HCT116 (cell line): ENCODE results near the gene SLC25A41. TPM values are rescaled to one million over a fixed set of nuclear protein-coding genes. Genes with fewer than 3 reads are reported as not detected.

Experiments used
- ATAC-seq: fragments of 200-7000 bp; cut with Tn5 transposase; 2 replicates; pipeline ENCODE4 v1.9.1; 2020; ENCODE audit warnings: mild to moderate bottlenecking, moderate library complexity
- BruUV-seq: library from RNA; stranded (reverse); fragments of 400-500 nt; replicated peaks from 2 replicates; lab custom pipeline; 2021; lab: Mats Ljungman, UMichigan
- CTCF ChIA-PET: fragments of 300-600 bp; sonication (Branson Sonifier 250); formaldehyde crosslinking; loops from one replicate; lab custom pipeline; 2021; ENCODE audit warnings: antibody characterized with exemption; lab: Charles Lee
- POLR2A ChIA-PET: fragments of 300-600, 350-600 bp; sonication (Branson Sonifier 250); formaldehyde crosslinking; loops from one replicate; lab custom pipeline; 2021; ENCODE audit warnings: antibody characterized with exemption; lab: Charles Lee
- RAD21 ChIA-PET, 2 experiments: fragments of 300-600 bp; sonication (Branson Sonifier 250); formaldehyde crosslinking; loops; one replicate each; lab custom pipeline; 2023; ENCODE audit warnings: low total read pairs in 2 of 2; ENCODE audit not compliant: uncharacterized antibody in 2 of 2, unreplicated experiment in 2 of 2, low non-redundant PET in 1 of 2; lab: Charles Lee
- DNase-seq: peaks from one replicate; pipeline ENCODE4 v3.0.0-alpha.2; 2010; ENCODE audit warnings: low read depth, low spot score
- H2AFZ ChIP-seq: fragments of 200-600 bp; shearing (Covaris generic), sonication (generic); 2 replicates; pipeline ENCODE4 v1.6.1; 2017; ENCODE audit warnings: low read depth, mixed run types, mixed read lengths, antibody characterized with exemption, low read length; ENCODE audit not compliant: poor library complexity, severe bottlenecking
- H3K27ac ChIP-seq: 2 replicates; pipeline ENCODE4 v1.5.1; 2012; ENCODE audit warnings: low read depth, low read length
- H3K27me3 ChIP-seq: fragments of 200-600 bp; sonication (generic); 2 replicates; pipeline ENCODE4 v1.6.1; 2016; ENCODE audit warnings: mixed run types, low read length, mixed read lengths; ENCODE audit not compliant: insufficient read depth
- H3K36me3 ChIP-seq, 2 experiments: fragments of 200-500 bp in 1 of 2; fragments of 200-600 bp in 1 of 2; sonication (Bioruptor generic) in 1 of 2; sonication (generic) in 1 of 2; 2 replicates each; pipeline versions ENCODE4 v1.5.1 to v1.6.1; 2014 to 2016; ENCODE audit warnings: low read length in 2 of 2, inconsistent platforms in 1 of 2, mixed read lengths in 1 of 2, mixed run types in 1 of 2; ENCODE audit not compliant: insufficient read depth in 2 of 2, control insufficient read depth in 1 of 2
- H3K4me1 ChIP-seq, 2 experiments: fragments of 200-600 bp in 1 of 2; sonication (generic) in 1 of 2; 2 replicates each; pipeline versions ENCODE4 v1.5.1 to v1.6.1; 2012 to 2017; ENCODE audit warnings: low read length in 2 of 2, inconsistent platforms in 1 of 2, mild to moderate bottlenecking in 1 of 2, mixed read lengths in 1 of 2, mixed run types in 1 of 2, moderate library complexity in 1 of 2; ENCODE audit not compliant: insufficient read depth in 2 of 2, control insufficient read depth in 1 of 2
- H3K4me2 ChIP-seq: fragments of 200-600 bp; sonication (generic); 2 replicates; pipeline ENCODE4 v1.6.1; 2017; ENCODE audit warnings: mixed run types, low read length, mixed read lengths
- H3K4me3 ChIP-seq, 2 experiments: fragments of 200-600 bp in 1 of 2; sonication (generic) in 1 of 2; replicated peaks in 1 of 2; 2 replicates each; pipeline ENCODE4 v1.5.1; 2011 to 2016; ENCODE audit warnings: low read length in 2 of 2, control low read depth in 1 of 2, low read depth in 1 of 2, mild to moderate bottlenecking in 1 of 2, mixed read lengths in 1 of 2, mixed run types in 1 of 2
- H3K79me2 ChIP-seq: fragments of 200-600 bp; sonication (generic); 2 replicates; pipeline ENCODE4 v1.6.1; 2017; ENCODE audit warnings: mild to moderate bottlenecking, mixed run types, low read length, moderate library complexity, mixed read lengths; ENCODE audit not compliant: insufficient read depth
- H3K9ac ChIP-seq: fragments of 200-600 bp; sonication (generic); 2 replicates; pipeline ENCODE4 v1.6.1; 2016; ENCODE audit warnings: low read length, mixed read lengths
- H3K9me2 ChIP-seq: fragments of 200-600 bp; sonication (generic), shearing (Covaris generic); 2 replicates; pipeline ENCODE4 v1.6.1; 2017; ENCODE audit warnings: mixed run types, mild to moderate bottlenecking, moderate library complexity; ENCODE audit not compliant: insufficient read depth
- H3K9me3 ChIP-seq, 2 experiments: fragments of 200-500 bp in 1 of 2; fragments of 200-600 bp in 1 of 2; sonication (Bioruptor generic) in 1 of 2; sonication (generic) in 1 of 2; 2 replicates each; pipeline ENCODE4 v1.6.1; 2014 to 2017; ENCODE audit warnings: low read length in 2 of 2, mixed read lengths in 2 of 2, inconsistent platforms in 1 of 2, low read depth in 1 of 2, mild to moderate bottlenecking in 1 of 2, mixed run types in 1 of 2, moderate library complexity in 1 of 2; ENCODE audit not compliant: control insufficient read depth in 1 of 2, insufficient read depth in 1 of 2
- H4K20me1 ChIP-seq: fragments of 200-600 bp; sonication (generic), shearing (Covaris generic); 2 replicates; pipeline ENCODE4 v1.6.1; 2017; ENCODE audit warnings: mixed run types, mild to moderate bottlenecking, moderate library complexity; ENCODE audit not compliant: insufficient read depth
- CBX3 ChIP-seq: IDR thresholded peaks from 2 replicates; pipeline ENCODE4 v1.6.1; 2012; ENCODE audit warnings: low read depth
- CEBPB ChIP-seq: IDR thresholded peaks from 2 replicates; pipeline ENCODE4 v1.6.1; 2012; ENCODE audit warnings: low read depth
- EGR1 ChIP-seq: IDR thresholded peaks from 2 replicates; pipeline ENCODE4 v1.6.1; 2012; ENCODE audit warnings: low read depth
- ELF1 ChIP-seq: IDR thresholded peaks from 2 replicates; pipeline ENCODE4 v1.6.1; 2012; ENCODE audit warnings: low read depth, borderline replicate concordance
- EZH2 ChIP-seq: fragments of 200-600 bp; sonication (generic); IDR thresholded peaks from 2 replicates; pipeline ENCODE4 v1.6.1; 2017; ENCODE audit warnings: antibody characterized with exemption, mixed run types
- FOSL1 ChIP-seq: IDR thresholded peaks from 2 replicates; pipeline ENCODE4 v1.6.1; 2012; ENCODE audit warnings: low read depth
- POLR2AphosphoS5 ChIP-seq: IDR thresholded peaks from 2 replicates; pipeline ENCODE4 v1.6.1; 2011; ENCODE audit warnings: mild to moderate bottlenecking, low read depth, low read length, moderate library complexity
- RAD21 ChIP-seq: IDR thresholded peaks from 2 replicates; pipeline ENCODE4 v1.6.1; 2012; ENCODE audit warnings: low read depth, mild to moderate bottlenecking
- SIN3A ChIP-seq: IDR thresholded peaks from 2 replicates; pipeline ENCODE4 v1.6.1; 2012; ENCODE audit warnings: low read depth
- SP1 ChIP-seq: IDR thresholded peaks from 2 replicates; pipeline ENCODE4 v1.6.1; 2012; ENCODE audit warnings: low read depth
- SRF ChIP-seq: IDR thresholded peaks from 2 replicates; pipeline ENCODE4 v1.6.1; 2012; ENCODE audit warnings: low read depth
- YY1 ChIP-seq: IDR thresholded peaks from 2 replicates; pipeline ENCODE4 v1.6.1; 2011; ENCODE audit warnings: low read length, low read depth, moderate library complexity, mild to moderate bottlenecking; ENCODE audit not compliant: insufficient replicate concordance; ENCODE audit errors: extremely low read depth
- ZFX ChIP-seq: fragments of 450-650 bp; IDR thresholded peaks from 2 replicates; pipeline ENCODE4 v1.6.1; 2017
- ZNF274 ChIP-seq: fragments of 200-500 bp; sonication (Bioruptor generic); IDR thresholded peaks from 2 replicates; pipeline ENCODE4 v1.6.1; 2014; ENCODE audit warnings: mild to moderate bottlenecking, low read depth, low read length, inconsistent platforms
- intact Hi-C: fragments of 100-400 bp; cut with micrococcal nuclease; formaldehyde crosslinking; loops from 2 replicates; pipeline ENCODE4 v1.10.0; 2022
- total RNA-seq: library from RNA; stranded (reverse); gene quantifications from one replicate; pipeline ENCODE4 v1.2.1, GENCODE V29; 2021; ENCODE audit not compliant: unreplicated experiment
- TF ChIP-seq, protein P1 (sequence below), 3 experiments: fragments of 200-600 bp in 1 of 3; sonication (generic) in 1 of 3; IDR thresholded peaks in 2 of 3; conservative IDR thresholded peaks in 1 of 3; 2 replicates each; pipeline ENCODE4 v1.5.1; 2012 to 2017; ENCODE audit warnings: low read depth in 2 of 3, low read length in 2 of 3, antibody characterized with exemption in 1 of 3, borderline replicate concordance in 1 of 3, control low read depth in 1 of 3, mild to moderate bottlenecking in 1 of 3, mixed read lengths in 1 of 3, mixed run types in 1 of 3, moderate library complexity in 1 of 3; ENCODE audit not compliant: insufficient read depth in 1 of 3
- TF ChIP-seq, protein P2 (sequence below): IDR thresholded peaks from 2 replicates; pipeline ENCODE4 v1.6.1; 2012
- TF ChIP-seq, protein P3 (sequence below): IDR thresholded peaks from 2 replicates; pipeline ENCODE4 v1.6.1; 2012; ENCODE audit warnings: low read depth
- TF ChIP-seq, protein P4 (sequence below): IDR thresholded peaks from 2 replicates; pipeline ENCODE4 v1.6.1; 2012
- TF ChIP-seq, protein P5 (sequence below): IDR thresholded peaks from 2 replicates; pipeline ENCODE4 v1.6.1; 2011; ENCODE audit warnings: mild to moderate bottlenecking, low read length, moderate library complexity; ENCODE audit not compliant: insufficient replicate concordance; ENCODE audit errors: extremely low read depth

Gene SLC25A41
- total RNA-seq, 1 experiment from 2014 or later: 0.93 TPM

DNA sequence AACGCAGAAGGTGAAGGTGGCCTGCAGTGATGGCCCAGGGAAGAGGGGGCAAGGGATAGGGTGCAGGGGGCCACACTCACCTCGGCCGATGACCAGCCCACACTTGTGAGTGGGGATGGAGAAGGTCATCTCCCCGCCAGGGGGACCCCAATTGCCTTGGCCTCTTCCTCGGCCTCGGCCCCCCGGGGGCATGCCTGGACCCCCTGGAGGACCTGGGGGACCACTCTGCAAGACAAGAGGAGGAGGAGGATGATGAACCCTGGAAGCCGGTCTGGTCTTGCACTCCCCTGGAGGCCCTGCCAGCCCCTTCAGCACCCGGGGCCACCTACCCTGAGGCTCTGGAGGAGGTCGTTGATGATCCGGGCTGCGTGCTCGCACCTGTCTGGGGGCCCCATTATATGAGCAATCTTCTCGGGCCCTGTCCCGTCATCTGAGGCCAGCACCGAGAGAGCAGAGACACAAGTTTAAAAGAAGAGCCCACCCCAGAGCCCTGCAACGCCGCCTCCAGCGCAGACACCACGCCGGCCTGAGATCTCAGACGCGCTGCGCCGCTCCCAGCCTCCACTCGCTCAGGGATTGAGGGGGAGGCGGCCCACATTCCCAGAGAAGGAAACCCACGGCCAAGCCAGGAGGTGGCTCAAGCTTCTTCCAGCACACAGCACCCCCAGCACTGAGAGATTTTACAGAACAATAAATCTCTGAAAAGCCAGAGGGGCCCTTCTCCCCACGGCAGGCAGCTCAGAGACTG lies 16.7 kb downstream of the SLC25A41 start:
- ATAC-seq: no peak
- ChIA-PET POLR2A (no interaction called here), RAD21 (no interaction called here), CTCF (interaction anchor here (1.0 kb wide), 1 partner anchor 9 kb away, joined by 3 read pairs; no protein-coding TSS in a partner anchor)
- Histone ChIP-seq H3K4me3 (no peak overlapping the region), H4K20me1 (peaks cover 17% of the 10 kb centered on the region; the same call in 1 of the 2 replicates), H3K79me2 (peaks cover 54% of the 10 kb centered on the region), H3K4me2 (no peak overlapping the region), H3K27me3 (no peaks in the 10 kb centered on the region), H3K27ac (no peak overlapping the region), H3K9ac (no peak overlapping the region), H2AFZ (no peak overlapping the region), H3K4me1 (no peaks in the 10 kb centered on the region), H3K9me3 (no peaks in the 10 kb centered on the region), H3K36me3 (peaks cover 67 to 69% of the 10 kb centered on the region in 2 experiments), H3K9me2 (no peaks in the 10 kb centered on the region)
- no peak for DNase-seq
- TF ChIP-seq EGR1 (no peak), CEBPB (no peak), ZFX (no peak), SRF (no peak), POLR2AphosphoS5 (no peak), YY1 (no peak), CBX3 (no peak), FOSL1 (no peak), ZNF274 (no peak), RAD21 (no peak), SIN3A (no peak), EZH2 (no peak), ELF1 (no peak), SP1 (no peak)
- TF ChIP-seq, protein P1, sequence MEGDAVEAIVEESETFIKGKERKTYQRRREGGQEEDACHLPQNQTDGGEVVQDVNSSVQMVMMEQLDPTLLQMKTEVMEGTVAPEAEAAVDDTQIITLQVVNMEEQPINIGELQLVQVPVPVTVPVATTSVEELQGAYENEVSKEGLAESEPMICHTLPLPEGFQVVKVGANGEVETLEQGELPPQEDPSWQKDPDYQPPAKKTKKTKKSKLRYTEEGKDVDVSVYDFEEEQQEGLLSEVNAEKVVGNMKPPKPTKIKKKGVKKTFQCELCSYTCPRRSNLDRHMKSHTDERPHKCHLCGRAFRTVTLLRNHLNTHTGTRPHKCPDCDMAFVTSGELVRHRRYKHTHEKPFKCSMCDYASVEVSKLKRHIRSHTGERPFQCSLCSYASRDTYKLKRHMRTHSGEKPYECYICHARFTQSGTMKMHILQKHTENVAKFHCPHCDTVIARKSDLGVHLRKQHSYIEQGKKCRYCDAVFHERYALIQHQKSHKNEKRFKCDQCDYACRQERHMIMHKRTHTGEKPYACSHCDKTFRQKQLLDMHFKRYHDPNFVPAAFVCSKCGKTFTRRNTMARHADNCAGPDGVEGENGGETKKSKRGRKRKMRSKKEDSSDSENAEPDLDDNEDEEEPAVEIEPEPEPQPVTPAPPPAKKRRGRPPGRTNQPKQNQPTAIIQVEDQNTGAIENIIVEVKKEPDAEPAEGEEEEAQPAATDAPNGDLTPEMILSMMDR (IDR thresholded peaks at IDR 0.05 in 2 of 3, conservative IDR thresholded peaks at IDR 0.05 in 1 of 3; ENCODE audit: borderline replicate concordance in 1 of 3, insufficient read depth in 1 of 3, low read depth in 2 of 3, low read length in 2 of 3): no peak
- TF ChIP-seq, protein P2, sequence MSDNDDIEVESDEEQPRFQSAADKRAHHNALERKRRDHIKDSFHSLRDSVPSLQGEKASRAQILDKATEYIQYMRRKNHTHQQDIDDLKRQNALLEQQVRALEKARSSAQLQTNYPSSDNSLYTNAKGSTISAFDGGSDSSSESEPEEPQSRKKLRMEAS: no peak
- TF ChIP-seq, protein P3, sequence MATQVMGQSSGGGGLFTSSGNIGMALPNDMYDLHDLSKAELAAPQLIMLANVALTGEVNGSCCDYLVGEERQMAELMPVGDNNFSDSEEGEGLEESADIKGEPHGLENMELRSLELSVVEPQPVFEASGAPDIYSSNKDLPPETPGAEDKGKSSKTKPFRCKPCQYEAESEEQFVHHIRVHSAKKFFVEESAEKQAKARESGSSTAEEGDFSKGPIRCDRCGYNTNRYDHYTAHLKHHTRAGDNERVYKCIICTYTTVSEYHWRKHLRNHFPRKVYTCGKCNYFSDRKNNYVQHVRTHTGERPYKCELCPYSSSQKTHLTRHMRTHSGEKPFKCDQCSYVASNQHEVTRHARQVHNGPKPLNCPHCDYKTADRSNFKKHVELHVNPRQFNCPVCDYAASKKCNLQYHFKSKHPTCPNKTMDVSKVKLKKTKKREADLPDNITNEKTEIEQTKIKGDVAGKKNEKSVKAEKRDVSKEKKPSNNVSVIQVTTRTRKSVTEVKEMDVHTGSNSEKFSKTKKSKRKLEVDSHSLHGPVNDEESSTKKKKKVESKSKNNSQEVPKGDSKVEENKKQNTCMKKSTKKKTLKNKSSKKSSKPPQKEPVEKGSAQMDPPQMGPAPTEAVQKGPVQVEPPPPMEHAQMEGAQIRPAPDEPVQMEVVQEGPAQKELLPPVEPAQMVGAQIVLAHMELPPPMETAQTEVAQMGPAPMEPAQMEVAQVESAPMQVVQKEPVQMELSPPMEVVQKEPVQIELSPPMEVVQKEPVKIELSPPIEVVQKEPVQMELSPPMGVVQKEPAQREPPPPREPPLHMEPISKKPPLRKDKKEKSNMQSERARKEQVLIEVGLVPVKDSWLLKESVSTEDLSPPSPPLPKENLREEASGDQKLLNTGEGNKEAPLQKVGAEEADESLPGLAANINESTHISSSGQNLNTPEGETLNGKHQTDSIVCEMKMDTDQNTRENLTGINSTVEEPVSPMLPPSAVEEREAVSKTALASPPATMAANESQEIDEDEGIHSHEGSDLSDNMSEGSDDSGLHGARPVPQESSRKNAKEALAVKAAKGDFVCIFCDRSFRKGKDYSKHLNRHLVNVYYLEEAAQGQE: no peak
- TF ChIP-seq, protein P4, sequence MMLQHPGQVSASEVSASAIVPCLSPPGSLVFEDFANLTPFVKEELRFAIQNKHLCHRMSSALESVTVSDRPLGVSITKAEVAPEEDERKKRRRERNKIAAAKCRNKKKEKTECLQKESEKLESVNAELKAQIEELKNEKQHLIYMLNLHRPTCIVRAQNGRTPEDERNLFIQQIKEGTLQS: no peak
- TF ChIP-seq, protein P5, sequence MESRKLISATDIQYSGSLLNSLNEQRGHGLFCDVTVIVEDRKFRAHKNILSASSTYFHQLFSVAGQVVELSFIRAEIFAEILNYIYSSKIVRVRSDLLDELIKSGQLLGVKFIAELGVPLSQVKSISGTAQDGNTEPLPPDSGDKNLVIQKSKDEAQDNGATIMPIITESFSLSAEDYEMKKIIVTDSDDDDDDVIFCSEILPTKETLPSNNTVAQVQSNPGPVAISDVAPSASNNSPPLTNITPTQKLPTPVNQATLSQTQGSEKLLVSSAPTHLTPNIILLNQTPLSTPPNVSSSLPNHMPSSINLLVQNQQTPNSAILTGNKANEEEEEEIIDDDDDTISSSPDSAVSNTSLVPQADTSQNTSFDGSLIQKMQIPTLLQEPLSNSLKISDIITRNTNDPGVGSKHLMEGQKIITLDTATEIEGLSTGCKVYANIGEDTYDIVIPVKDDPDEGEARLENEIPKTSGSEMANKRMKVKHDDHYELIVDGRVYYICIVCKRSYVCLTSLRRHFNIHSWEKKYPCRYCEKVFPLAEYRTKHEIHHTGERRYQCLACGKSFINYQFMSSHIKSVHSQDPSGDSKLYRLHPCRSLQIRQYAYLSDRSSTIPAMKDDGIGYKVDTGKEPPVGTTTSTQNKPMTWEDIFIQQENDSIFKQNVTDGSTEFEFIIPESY: no peak
- no TSS peak for BruUV-seq
- intact Hi-C loops: no loop called here
